ENCODE data around the gene TEC.

GRCh38 chr4:48266781-48267180 lies 2.9 kb downstream of the TEC start:
- TF ChIP-seq CTCF (IDR thresholded peaks at IDR 0.05) (no peak), POLR2A (IDR thresholded peaks at IDR 0.05) (no peak)
